NCI-H1048 (cell line): ENCODE results near the gene AKAP13.
"Not testable (repeated sequence)": the region's sequence is repeated elsewhere in the genome, so short reads cannot be mapped to it uniquely, and the experiment has no call there.

Source experiments
- DNase-seq: peaks from one replicate; lab custom pipeline; 2025; lab: John Stamatoyannopoulos, UW

Gene AKAP13

GRCh38 chr15:85625166-85625830 is 244.9 kb downstream of the AKAP13 start:
- no peak for DNase-seq

GRCh38 chr15:85625856-85626255 is 245.5 kb downstream of the AKAP13 start:
- DNase-seq: no peak

- no peak for DNase-seq
Measured at GRCh38 chr15:85627213-85627935, 247.0 kb downstream of the AKAP13 start.

- DNase-seq: no peak
Measured at GRCh38 chr15:85630311-85630710, 249.9 kb downstream of the AKAP13 start.

GRCh38 chr15:85631018-85631417 is 250.6 kb downstream of the AKAP13 start:
- DNase-seq: no peak

GRCh38 chr15:85632014-85632413 is 251.6 kb downstream of the AKAP13 start:
- DNase-seq: no peak

- no peak for DNase-seq
Measured at GRCh38 chr15:85633859-85634258, 253.5 kb downstream of the AKAP13 start.

GRCh38 chr15:85636351-85636750 is 255.9 kb downstream of the AKAP13 start:
- no peak for DNase-seq

- DNase-seq: no peak
Measured at GRCh38 chr15:85639752-85640381, 259.5 kb downstream of the AKAP13 start.

- no peak for DNase-seq
Measured at GRCh38 chr15:85642065-85642692, 261.8 kb downstream of the AKAP13 start.

GRCh38 chr15:85642693-85643066 is 262.3 kb downstream of the AKAP13 start:
- DNase-seq: no peak

- DNase-seq: no peak
Measured at GRCh38 chr15:85646538-85647091, 266.2 kb downstream of the AKAP13 start.

- no peak for DNase-seq
Measured at GRCh38 chr15:85649372-85649771, 269.0 kb downstream of the AKAP13 start.

GRCh38 chr15:85651548-85651947 is 271.1 kb downstream of the AKAP13 start:
- no peak for DNase-seq

GRCh38 chr15:85652457-85652856 is 272.1 kb downstream of the AKAP13 start:
- no peak for DNase-seq

GRCh38 chr15:85657132-85657531 is 276.7 kb downstream of the AKAP13 start:
- DNase-seq: no peak

- no peak for DNase-seq
Measured at GRCh38 chr15:85658816-85659215, 278.4 kb downstream of the AKAP13 start.

GRCh38 chr15:85661859-85662258 is 281.5 kb downstream of the AKAP13 start:
- no peak for DNase-seq

GRCh38 chr15:85665677-85666076 is 285.3 kb downstream of the AKAP13 start:
- not testable (repeated sequence) for DNase-seq

GRCh38 chr15:85667491-85668424 is 287.4 kb downstream of the AKAP13 start:
- no peak for DNase-seq

GRCh38 chr15:85671156-85671555 is 290.8 kb downstream of the AKAP13 start:
- no peak for DNase-seq
